Endothelial cell of umbilical vein (primary cell): ENCODE data around the gene LRP1B. TPM values are rescaled to one million over a fixed set of nuclear protein-coding genes. Genes with fewer than 3 reads are reported as not detected.

Source experiments
- BruUV-seq: library from RNA; stranded (reverse); fragments of 400-500 nt; replicated peaks from 2 replicates; lab custom pipeline; 2021; lab: Mats Ljungman, UMichigan
- CTCF ChIA-PET: fragments of 300-600, 350-600 bp; sonication (Branson Sonifier 250); formaldehyde crosslinking; loops from one replicate; lab custom pipeline; 2021; ENCODE audit warnings: antibody characterized with exemption, inconsistent platforms; lab: Charles Lee
- POLR2A ChIA-PET: fragments of 300-600, 350-600 bp; sonication (Branson Sonifier 250); formaldehyde crosslinking; loops from one replicate; lab custom pipeline; 2021; ENCODE audit warnings: antibody characterized with exemption, inconsistent platforms; lab: Charles Lee
- DNase-seq: peaks from one replicate; pipeline ENCODE4 v3.0.0-alpha.2; 2011; ENCODE audit warnings: low read depth, low spot score
- FAIRE-seq: peaks from 2 replicates; lab custom pipeline; 2011; peaks lifted over from hg19 to GRCh38; lab: Jason Lieb, UNC
- H2AFZ ChIP-seq: 2 replicates; pipeline ENCODE4 v1.6.0; 2012; ENCODE audit warnings: low read depth, low read length, control low read depth, inconsistent platforms
- H3K27ac ChIP-seq: 2 replicates; pipeline ENCODE4 v1.5.1; 2011; ENCODE audit warnings: low read depth, mild to moderate bottlenecking, control low read depth, low read length, moderate library complexity; ENCODE audit not compliant: insufficient read depth
- H3K27me3 ChIP-seq, 2 experiments: 2 replicates each; pipeline versions ENCODE4 v1.6.0 to v1.6.1; 2011; ENCODE audit warnings: low read length in 2 of 2, mixed read lengths in 1 of 2; ENCODE audit not compliant: control insufficient read depth in 2 of 2, insufficient read depth in 2 of 2
- H3K36me3 ChIP-seq, 2 experiments: 2 replicates in 1 of 2; 3 replicates in 1 of 2; pipeline ENCODE4 v1.5.1; 2011; ENCODE audit warnings: low read length in 2 of 2, mild to moderate bottlenecking in 1 of 2, moderate library complexity in 1 of 2; ENCODE audit not compliant: control insufficient read depth in 2 of 2, insufficient read depth in 2 of 2; ENCODE audit errors: extremely low read depth in 1 of 2
- H3K4me1 ChIP-seq: 3 replicates; pipeline ENCODE4 v1.5.1; 2011; ENCODE audit warnings: mild to moderate bottlenecking, low read length; ENCODE audit not compliant: control insufficient read depth, insufficient read depth; ENCODE audit errors: extremely low read depth
- H3K4me2 ChIP-seq: 2 replicates; pipeline ENCODE4 v1.6.1; 2011; ENCODE audit warnings: low read length, control low read depth, mixed read lengths; ENCODE audit not compliant: insufficient read depth
- H3K4me3 ChIP-seq, 3 experiments: fragments of 200-600 bp in 1 of 3; sonication (generic), shearing (Covaris generic) in 1 of 3; replicated peaks in 1 of 3; 2 replicates each; pipeline ENCODE4 v1.5.1; 2011 to 2016; ENCODE audit warnings: control low read depth in 3 of 3, low read length in 3 of 3, mild to moderate bottlenecking in 2 of 3, inconsistent platforms in 1 of 3, low read depth in 1 of 3, moderate library complexity in 1 of 3; ENCODE audit not compliant: insufficient read depth in 1 of 3
- H3K79me2 ChIP-seq: 2 replicates; pipeline ENCODE4 v1.6.0; 2012; ENCODE audit warnings: low read length, inconsistent platforms; ENCODE audit not compliant: control insufficient read depth, insufficient read depth
- H3K9ac ChIP-seq: replicated peaks from 2 replicates; pipeline ENCODE3; 2011; ENCODE audit warnings: low read length, control low read depth; ENCODE audit not compliant: insufficient read depth; ENCODE audit errors: extremely low read depth
- H3K9me1 ChIP-seq: replicated peaks from 3 replicates; pipeline ENCODE4 v1.6.0; 2011; ENCODE audit warnings: mild to moderate bottlenecking, low read length; ENCODE audit not compliant: control insufficient read depth, insufficient read depth; ENCODE audit errors: extremely low read depth
- H3K9me3 ChIP-seq: replicated peaks from 2 replicates; pipeline ENCODE4 v1.5.1; 2012; ENCODE audit warnings: low read length, inconsistent platforms; ENCODE audit not compliant: control insufficient read depth, insufficient read depth
- H4K20me1 ChIP-seq: replicated peaks from 2 replicates; pipeline ENCODE3; 2011; ENCODE audit warnings: mild to moderate bottlenecking, low read length; ENCODE audit not compliant: control insufficient read depth, insufficient read depth; ENCODE audit errors: extremely low read depth
- FOS ChIP-seq: IDR thresholded peaks from 2 replicates; pipeline ENCODE4 v1.6.1; 2011; ENCODE audit warnings: mild to moderate bottlenecking, low read length, moderate library complexity, borderline replicate concordance; ENCODE audit not compliant: insufficient read depth
- MYC ChIP-seq: IDR thresholded peaks from one replicate; pipeline ENCODE4 v1.6.1; 2011; ENCODE audit warnings: mild to moderate bottlenecking, low read depth, low read length
- dilution Hi-C: fragments of 300-500 bp; cut with MboI; formaldehyde crosslinking; loops from one replicate; pipeline ENCODE4 v1.15.0; 2019; ENCODE audit warnings: low sequenced_read_pairs; ENCODE audit not compliant: extremely low pct_ligation_motif_present
- intact Hi-C: fragments of 100-400 bp; cut with micrococcal nuclease; formaldehyde crosslinking; loops from one replicate; pipeline ENCODE4 v1.10.0; 2022
- polyA plus RNA-seq, 4 experiments: library from polyadenylated mRNA; depleted of rRNA in 3 of 4; stranded (reverse) in 3 of 4; unstranded in 1 of 4; fragments of >200 nt; gene quantifications; 2 replicates each; pipeline versions ENCODE4 v1.2.1 to v1.2.3, GENCODE V29; 2011 to 2012; ENCODE audit warnings: missing spikeins in 1 of 4
- total RNA-seq: library from RNA; stranded (reverse); gene quantifications from 2 replicates; pipeline ENCODE4 v1.2.3, GENCODE V29; 2021
- TF ChIP-seq, protein P1 (sequence below), 2 donors: IDR thresholded peaks; 1 replicate in 1 of 2; 2 replicates in 1 of 2; pipeline ENCODE4 v1.5.1; 2011; ENCODE audit warnings: low read length in 2 of 2, mild to moderate bottlenecking in 2 of 2, moderate library complexity in 2 of 2, control low read depth in 1 of 2, inconsistent platforms in 1 of 2, low read depth in 1 of 2; ENCODE audit not compliant: insufficient read depth in 1 of 2; ENCODE audit errors: extremely low read depth in 1 of 2

The LRP1B gene
- total and polyA plus RNA-seq, 2 donors (not counting 3 experiments of a cell fraction or from before 2014, with no cell fraction given), result 0.03 to 0.07 TPM

DNA sequence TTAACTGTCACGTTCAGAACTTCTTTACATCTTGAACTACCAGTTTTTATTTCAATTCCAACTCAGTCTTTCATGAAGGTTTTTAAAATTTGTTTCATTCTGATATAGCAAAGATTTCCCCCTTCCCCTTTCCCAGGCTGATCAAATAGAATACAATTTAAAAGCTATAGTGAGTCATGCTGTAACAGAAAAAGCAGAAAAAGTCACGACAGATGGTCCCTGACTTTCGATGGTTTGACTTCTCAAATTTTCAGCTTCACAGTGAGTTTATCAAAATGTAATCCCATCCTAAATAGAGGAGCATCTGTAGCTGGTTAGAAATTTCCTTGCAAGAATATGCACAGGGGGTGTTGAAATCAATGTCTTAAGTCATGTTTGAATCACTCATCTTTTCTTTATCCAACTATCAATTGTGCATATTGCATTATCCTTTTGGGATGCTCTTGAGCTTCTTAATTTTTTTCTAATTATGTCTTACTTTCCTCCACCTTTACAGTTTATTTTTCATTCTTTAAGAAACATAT lies 500.3 kb downstream of the LRP1B start:
- H4K20me1 ChIP-seq, result no peaks in the 10 kb centered on the region
- dilution Hi-C loops (no loop called here), intact Hi-C loops (no loop called here)
- no peak overlapping the region for H3K4me3 ChIP-seq
- TF ChIP-seq MYC (no peak), FOS (no peak)
- no peak overlapping the region for H3K4me2 ChIP-seq
- no peaks in the 10 kb centered on the region for H3K4me1 ChIP-seq
- FAIRE-seq, result peak; percentile 21
- H3K79me2 ChIP-seq, result no peaks in the 10 kb centered on the region
- H3K27me3 ChIP-seq, result no peaks in the 10 kb centered on the region
- no peak overlapping the region for H3K27ac ChIP-seq
- no TSS peak for BruUV-seq
- H3K36me3 ChIP-seq, result no peaks in the 10 kb centered on the region
- no peaks in the 10 kb centered on the region for H3K9me1 ChIP-seq
- ChIA-PET POLR2A (no interaction called here), CTCF (interaction anchor here (0.9 to 3.3 kb wide), 3 partner anchors 11 to 19 kb away, joined by 3 to 12 read pairs (median 3); no protein-coding TSS in a partner anchor)
- no peaks in the 10 kb centered on the region for H3K9me3 ChIP-seq
- no peak overlapping the region for H2AFZ ChIP-seq
- no peak for DNase-seq
- H3K9ac ChIP-seq, result no peak overlapping the region

DNA sequence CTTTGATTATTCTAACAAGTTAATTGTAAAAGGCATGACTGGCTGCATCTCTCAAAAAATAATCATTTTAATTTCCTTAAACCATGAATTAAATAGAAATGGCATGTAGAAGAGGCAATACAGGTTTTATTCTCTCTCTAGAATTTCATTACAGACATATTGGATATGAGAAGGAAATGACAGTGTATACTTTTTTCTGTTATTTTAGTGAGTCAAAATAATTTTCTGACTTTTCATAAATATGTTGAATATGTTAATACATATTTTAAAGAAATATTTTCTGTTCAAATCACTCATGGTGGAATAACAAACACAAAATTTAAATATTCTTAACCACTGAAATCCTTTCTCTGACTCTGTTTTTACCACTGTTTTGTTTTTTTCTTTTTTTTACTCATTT lies 510.4 kb downstream of the LRP1B start:
- dilution Hi-C loops (no loop called here), intact Hi-C loops (loop anchor here (2.0 kb wide), 1 partner anchor 68 kb away; no protein-coding TSS in a partner anchor)
- Histone ChIP-seq H3K9ac (no peak overlapping the region), H2AFZ (no peak overlapping the region), H3K27ac (no peak overlapping the region), H3K9me1 (no peaks in the 10 kb centered on the region), H3K9me3 (no peaks in the 10 kb centered on the region), H3K79me2 (no peaks in the 10 kb centered on the region), H3K4me2 (no peak overlapping the region), H3K27me3 (no peaks in the 10 kb centered on the region), H4K20me1 (no peaks in the 10 kb centered on the region), H3K36me3 (no peaks in the 10 kb centered on the region), H3K4me1 (no peaks in the 10 kb centered on the region), H3K4me3 (no peak overlapping the region)
- DNase-seq, result peak; percentile 7
- POLR2A ChIA-PET, result no interaction called here
- no TSS peak for BruUV-seq
- CTCF ChIA-PET, result interaction anchor here (2.3 to 2.8 kb wide), 2 partner anchors 9 to 10 kb away, joined by 10 to 12 read pairs; no protein-coding TSS in a partner anchor
- FAIRE-seq, result no peak
- TF ChIP-seq, protein P1, sequence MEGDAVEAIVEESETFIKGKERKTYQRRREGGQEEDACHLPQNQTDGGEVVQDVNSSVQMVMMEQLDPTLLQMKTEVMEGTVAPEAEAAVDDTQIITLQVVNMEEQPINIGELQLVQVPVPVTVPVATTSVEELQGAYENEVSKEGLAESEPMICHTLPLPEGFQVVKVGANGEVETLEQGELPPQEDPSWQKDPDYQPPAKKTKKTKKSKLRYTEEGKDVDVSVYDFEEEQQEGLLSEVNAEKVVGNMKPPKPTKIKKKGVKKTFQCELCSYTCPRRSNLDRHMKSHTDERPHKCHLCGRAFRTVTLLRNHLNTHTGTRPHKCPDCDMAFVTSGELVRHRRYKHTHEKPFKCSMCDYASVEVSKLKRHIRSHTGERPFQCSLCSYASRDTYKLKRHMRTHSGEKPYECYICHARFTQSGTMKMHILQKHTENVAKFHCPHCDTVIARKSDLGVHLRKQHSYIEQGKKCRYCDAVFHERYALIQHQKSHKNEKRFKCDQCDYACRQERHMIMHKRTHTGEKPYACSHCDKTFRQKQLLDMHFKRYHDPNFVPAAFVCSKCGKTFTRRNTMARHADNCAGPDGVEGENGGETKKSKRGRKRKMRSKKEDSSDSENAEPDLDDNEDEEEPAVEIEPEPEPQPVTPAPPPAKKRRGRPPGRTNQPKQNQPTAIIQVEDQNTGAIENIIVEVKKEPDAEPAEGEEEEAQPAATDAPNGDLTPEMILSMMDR (IDR thresholded peaks at IDR 0.05; ENCODE audit: extremely low read depth in 1 of 2, insufficient read depth in 1 of 2, low read depth in 1 of 2, low read length in 2 of 2), result no peak
